ENCODE measurements around the gene ZNF273. TPM values are rescaled to one million over a fixed set of nuclear protein-coding genes. Genes with fewer than 3 reads are reported as not detected.
"Not testable (repeated sequence)": the region's sequence is repeated elsewhere in the genome, so short reads cannot be mapped to it uniquely, and the experiment has no call there.

Gene ZNF273
- total RNA-seq, 4 donors from 2014 or later = 123 to 247 (median 164) TPM

DNA sequence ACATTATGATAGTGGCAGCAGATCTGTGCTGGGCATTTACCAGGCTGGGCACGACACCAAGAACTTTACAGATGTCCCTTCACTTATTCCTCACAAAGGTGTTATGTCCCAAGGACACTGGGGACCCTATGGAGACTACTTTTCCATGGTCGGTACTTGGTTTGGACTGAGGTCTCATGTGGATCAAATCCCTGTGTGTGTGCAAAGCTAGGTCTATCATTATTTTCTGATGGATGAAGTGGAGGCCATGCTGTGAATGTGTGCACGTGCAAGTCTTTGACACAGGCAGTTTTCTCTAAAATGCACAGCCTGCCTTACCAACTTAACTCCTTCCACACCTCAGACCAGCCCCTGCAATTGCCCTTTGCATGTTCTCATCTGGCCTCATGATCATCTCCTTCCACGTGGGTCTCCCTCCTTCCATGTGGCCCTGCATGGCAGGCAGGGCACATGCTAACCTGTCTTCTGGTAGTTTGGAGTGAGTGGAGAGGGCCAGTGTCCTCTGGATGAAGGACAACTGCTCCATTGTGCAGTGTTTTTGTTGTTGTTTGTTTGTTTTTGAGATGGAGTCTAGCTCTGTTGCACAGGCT is 16.0 kb upstream of the ZNF273 start:
- Histone ChIP-seq H3K36me3 (no peaks in the 10 kb centered on the region), H3K9me3 (no peaks in the 10 kb centered on the region), H3K4me3 (no peak overlapping the region), H3K4me1 (peaks cover 58% of the 10 kb centered on the region), H3K27ac (no peak overlapping the region), H3K27me3 (no peaks in the 10 kb centered on the region)
- 81% methylated on average over 4 of the region's 4 CpGs for whole genome bisulfite sequencing
- TF ChIP-seq POLR2AphosphoS5 (IDR thresholded peaks at IDR 0.05) (no peak), POLR2A (IDR thresholded peaks at IDR 0.05) (no peak), EP300 (IDR thresholded peaks at IDR 0.05) (no peak)
- TF ChIP-seq, protein P1, sequence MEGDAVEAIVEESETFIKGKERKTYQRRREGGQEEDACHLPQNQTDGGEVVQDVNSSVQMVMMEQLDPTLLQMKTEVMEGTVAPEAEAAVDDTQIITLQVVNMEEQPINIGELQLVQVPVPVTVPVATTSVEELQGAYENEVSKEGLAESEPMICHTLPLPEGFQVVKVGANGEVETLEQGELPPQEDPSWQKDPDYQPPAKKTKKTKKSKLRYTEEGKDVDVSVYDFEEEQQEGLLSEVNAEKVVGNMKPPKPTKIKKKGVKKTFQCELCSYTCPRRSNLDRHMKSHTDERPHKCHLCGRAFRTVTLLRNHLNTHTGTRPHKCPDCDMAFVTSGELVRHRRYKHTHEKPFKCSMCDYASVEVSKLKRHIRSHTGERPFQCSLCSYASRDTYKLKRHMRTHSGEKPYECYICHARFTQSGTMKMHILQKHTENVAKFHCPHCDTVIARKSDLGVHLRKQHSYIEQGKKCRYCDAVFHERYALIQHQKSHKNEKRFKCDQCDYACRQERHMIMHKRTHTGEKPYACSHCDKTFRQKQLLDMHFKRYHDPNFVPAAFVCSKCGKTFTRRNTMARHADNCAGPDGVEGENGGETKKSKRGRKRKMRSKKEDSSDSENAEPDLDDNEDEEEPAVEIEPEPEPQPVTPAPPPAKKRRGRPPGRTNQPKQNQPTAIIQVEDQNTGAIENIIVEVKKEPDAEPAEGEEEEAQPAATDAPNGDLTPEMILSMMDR (IDR thresholded peaks at IDR 0.05) = no peak
- peak in 1 of 2 donors; percentile 8 for DNase-seq (ENCODE audit: low spot score in 2 of 2)

DNA sequence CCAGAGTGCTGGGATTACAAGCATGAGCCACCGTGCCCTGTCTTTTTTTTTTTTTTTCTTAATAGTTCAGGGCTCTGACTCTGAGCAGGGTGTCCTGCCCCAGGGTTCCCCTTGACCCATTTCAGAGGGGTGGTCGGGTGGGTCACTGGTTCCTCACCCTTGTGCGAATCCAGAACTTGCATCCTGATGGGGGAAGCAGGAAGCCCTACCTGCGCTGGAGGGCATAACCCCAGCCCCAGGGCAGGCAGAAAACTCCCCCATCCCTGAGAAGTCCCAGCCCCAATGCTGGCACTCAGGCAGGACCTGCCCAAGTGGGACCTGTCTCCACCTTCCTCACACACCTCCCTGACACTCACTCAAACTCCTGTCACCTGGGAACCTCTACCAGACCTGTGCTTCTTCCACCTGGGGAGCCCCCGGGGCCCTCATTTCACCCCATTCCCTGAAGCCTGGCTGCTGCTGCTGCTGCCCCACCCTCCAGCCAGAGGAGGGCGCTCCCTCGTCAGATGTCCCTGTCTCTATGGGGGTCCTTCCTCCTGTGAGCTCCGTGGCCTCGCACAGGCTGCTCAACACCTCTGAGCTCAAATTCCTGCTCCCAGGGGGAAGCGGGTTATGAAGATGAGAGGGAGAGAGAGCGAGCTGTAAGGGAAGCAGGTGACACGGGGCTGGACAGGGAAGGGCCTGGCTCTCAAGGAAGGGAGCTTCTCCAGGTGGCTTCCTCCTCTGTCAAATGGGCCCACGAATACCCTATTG is 15.1 kb upstream of the ZNF273 start:
- peak in 1 of 2 donors; percentile 77 for DNase-seq (ENCODE audit: low spot score in 2 of 2)
- Histone ChIP-seq H3K36me3 (no peaks in the 10 kb centered on the region), H3K27ac (no peak overlapping the region), H3K4me1 (peaks cover 64% of the 10 kb centered on the region), H3K9me3 (no peaks in the 10 kb centered on the region), H3K4me3 (peak overlapping the region; percentile 50), H3K27me3 (no peaks in the 10 kb centered on the region)
- TF ChIP-seq EP300 (IDR thresholded peaks at IDR 0.05) = no peak
- TF ChIP-seq, protein P1 (IDR thresholded peaks at IDR 0.05) = peak in 1 of 2 donors; percentile 49
- WGBS = 31% methylated on average over 12 of the region's 13 CpGs

DNA sequence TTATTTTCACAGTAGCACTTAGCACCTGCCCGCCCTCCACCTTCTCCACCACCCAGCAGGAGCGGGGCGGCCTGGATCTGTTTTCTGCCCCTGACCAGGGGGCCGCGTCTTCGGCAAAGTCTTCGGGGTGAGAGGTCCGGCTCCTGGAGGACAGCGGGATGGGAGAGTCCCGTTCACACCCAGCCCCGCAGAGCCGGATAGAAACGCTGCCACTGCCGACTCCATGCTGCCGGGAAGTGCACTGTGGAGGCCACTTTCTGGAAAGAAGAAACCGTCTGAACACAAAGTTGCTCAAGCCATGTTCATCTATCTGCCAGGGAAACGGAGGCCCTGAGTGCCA is 14.5 kb upstream of the ZNF273 start:
- no peak for TF ChIP-seq EP300 (IDR thresholded peaks at IDR 0.05)
- no peak for TF ChIP-seq POLR2A (IDR thresholded peaks at IDR 0.05)
- no peak for TF ChIP-seq POLR2AphosphoS5 (IDR thresholded peaks at IDR 0.05)
- TF ChIP-seq, protein P1 (IDR thresholded peaks at IDR 0.05) = no peak
- Histone ChIP-seq H3K9me3 (no peaks in the 10 kb centered on the region), H3K36me3 (no peaks in the 10 kb centered on the region), H3K4me3 (peak overlapping the region; percentile 50), H3K27ac (no peak overlapping the region), H3K4me1 (peaks cover 66% of the 10 kb centered on the region), H3K27me3 (no peaks in the 10 kb centered on the region)
- 46% methylated on average over 9 of the region's 17 CpGs for WGBS
- DNase-seq (ENCODE audit: low spot score in 2 of 2) = peak in 1 of 2 donors; percentile 77

DNA sequence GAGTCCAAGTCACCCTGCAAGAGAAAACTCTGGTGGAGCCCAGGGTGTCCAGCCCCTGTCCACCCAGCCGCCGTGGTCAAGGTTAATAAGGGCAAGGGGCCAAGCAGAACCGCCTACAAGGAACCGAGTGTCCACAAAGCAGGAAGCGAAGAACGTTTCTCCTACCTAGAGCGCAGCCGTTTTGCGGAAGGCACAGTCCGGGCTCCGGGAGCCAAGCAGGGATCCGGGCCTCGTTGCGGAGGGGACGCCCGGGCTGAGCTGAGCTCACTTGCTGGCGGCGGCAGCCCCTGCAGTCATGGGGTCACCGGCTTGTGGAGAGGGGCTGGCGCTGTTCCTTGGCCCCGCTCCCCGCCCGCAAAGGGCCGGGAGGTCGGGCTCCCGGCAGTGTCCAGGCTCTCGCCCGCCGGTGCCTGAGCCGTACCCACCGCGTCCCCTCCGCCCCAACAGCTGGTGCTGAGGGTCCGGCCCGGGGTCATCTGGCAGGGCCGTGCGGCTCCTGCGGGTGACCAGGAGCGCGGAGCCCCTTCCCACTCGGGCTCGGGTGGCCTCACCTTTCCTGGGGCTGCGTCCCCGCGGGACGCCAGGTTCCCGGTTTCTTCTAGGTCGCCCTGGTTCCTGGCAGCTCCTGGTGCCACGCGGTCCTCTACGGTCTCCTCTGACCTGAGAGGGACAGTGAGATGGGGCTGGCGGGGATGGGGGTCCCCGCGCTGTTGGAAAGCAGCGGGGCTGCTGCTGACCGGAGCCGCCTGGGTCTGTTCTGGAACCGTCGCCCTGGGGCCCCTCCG is 14.0 kb upstream of the ZNF273 start:
- peak in 1 of 2 donors; percentile 81 for DNase-seq (ENCODE audit: low spot score in 2 of 2)
- TF ChIP-seq, protein P1 (IDR thresholded peaks at IDR 0.05) = no peak
- TF ChIP-seq POLR2A (IDR thresholded peaks at IDR 0.05) (no peak), POLR2AphosphoS5 (IDR thresholded peaks at IDR 0.05) (no peak)
- peak overlapping the region; percentile 50 for H3K4me3 ChIP-seq
- H3K4me1 ChIP-seq = peaks cover 60% of the 10 kb centered on the region
- no peaks in the 10 kb centered on the region for H3K9me3 ChIP-seq
- WGBS = 29% methylated on average over 2 of the region's 60 CpGs
- no peaks in the 10 kb centered on the region for H3K36me3 ChIP-seq
- peak overlapping the region; percentile 35 for H3K27ac ChIP-seq
- H3K27me3 ChIP-seq = no peaks in the 10 kb centered on the region

DNA sequence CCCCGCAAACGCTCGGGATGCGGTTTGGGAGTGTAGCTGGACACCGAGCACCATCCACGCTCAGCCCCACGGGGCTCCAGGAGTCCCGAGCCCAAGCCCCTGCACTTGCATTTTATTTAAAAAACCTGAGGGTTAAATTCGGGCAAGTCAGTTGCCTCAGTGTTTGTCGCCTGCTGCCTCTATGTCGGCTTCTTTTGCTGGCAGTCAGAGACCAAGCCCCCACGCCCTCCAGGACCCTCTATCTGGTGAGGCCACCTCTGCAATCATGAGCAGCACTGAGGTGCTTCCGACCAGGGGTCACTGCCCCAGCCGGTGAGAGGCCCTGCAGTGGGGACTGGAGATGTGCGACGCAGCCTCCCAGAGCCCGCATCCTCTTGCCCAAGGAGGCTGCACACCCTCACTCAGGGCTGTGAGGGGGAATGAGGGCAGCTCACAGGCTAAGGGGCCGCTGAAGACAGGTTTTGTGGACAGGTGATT is 13.3 kb upstream of the ZNF273 start:
- TF ChIP-seq EP300 (IDR thresholded peaks at IDR 0.05) = no peak
- TF ChIP-seq, protein P1 (IDR thresholded peaks at IDR 0.05) = no peak
- no peak for TF ChIP-seq POLR2A (IDR thresholded peaks at IDR 0.05)
- no peak for TF ChIP-seq POLR2AphosphoS5 (IDR thresholded peaks at IDR 0.05)
- Histone ChIP-seq H3K36me3 (no peaks in the 10 kb centered on the region), H3K9me3 (no peaks in the 10 kb centered on the region), H3K4me3 (peak overlapping the region; percentile 50), H3K27me3 (no peaks in the 10 kb centered on the region), H3K27ac (peak overlapping the region; percentile 35), H3K4me1 (peaks cover 57% of the 10 kb centered on the region)
- 64% methylated on average over 13 of the region's 18 CpGs for WGBS
- DNase-seq (ENCODE audit: low spot score in 2 of 2) = peak in 1 of 2 donors; percentile 74

DNA sequence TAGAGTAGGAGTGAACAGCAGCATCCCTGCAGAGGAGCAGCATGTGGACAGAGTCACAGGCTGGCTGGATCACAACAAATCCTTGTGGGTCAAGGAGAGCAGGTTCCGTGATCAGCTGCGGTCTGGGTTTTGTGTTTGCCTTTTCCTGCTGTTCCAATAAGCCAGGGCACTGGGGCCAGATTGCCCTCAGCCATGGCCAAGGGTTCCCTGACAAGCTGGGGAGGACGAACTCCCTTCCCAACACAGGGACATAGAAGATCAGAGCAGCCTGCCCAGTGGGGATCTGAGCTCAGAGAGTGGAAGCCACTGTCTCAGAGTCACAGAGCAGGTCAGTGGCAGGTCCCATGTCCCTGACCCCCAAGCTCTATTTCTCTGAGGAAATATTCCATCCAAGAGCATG is 12.8 kb upstream of the ZNF273 start:
- H3K27me3 ChIP-seq, H3K36me3 ChIP-seq, H3K4me3 ChIP-seq, H3K9me3 ChIP-seq: not testable (repeated sequence)
- Histone ChIP-seq H3K27ac (peak overlapping the region; percentile 21), H3K4me1 (peaks cover 56% of the 10 kb centered on the region)
- WGBS = 33% methylated on average over 3 of the region's 3 CpGs
- peak in 1 of 2 donors; percentile 62 for DNase-seq (ENCODE audit: low spot score in 2 of 2)

All from suprapubic skin (tissue), 4 donors.